ENCODE data around the gene KCNJ6.

The KCNJ6 gene

GRCh38 chr21:37862536-37862935 is 53.7 kb downstream of the KCNJ6 start:
- peak; percentile 80 for DNase-seq

- no peak for DNase-seq
These were observed 54.7 kb downstream of the KCNJ6 start for GRCh38 chr21:37861561-37861960.

GRCh38 chr21:37860416-37860815 is 55.8 kb downstream of the KCNJ6 start:
- DNase-seq: no peak

- DNase-seq: peak; percentile 53
These were observed 60.3 kb downstream of the KCNJ6 start for GRCh38 chr21:37855647-37856625.

GRCh38 chr21:37855271-37855646 is 61.0 kb downstream of the KCNJ6 start:
- no peak for DNase-seq

- peak; percentile 86 for DNase-seq
These were observed 66.7 kb downstream of the KCNJ6 start for GRCh38 chr21:37849506-37850102.

GRCh38 chr21:37848721-37849490 is 67.4 kb downstream of the KCNJ6 start:
- DNase-seq: no peak

GRCh38 chr21:37845535-37845934 is 70.7 kb downstream of the KCNJ6 start:
- DNase-seq: no peak

GRCh38 chr21:37843191-37843590 is 73.1 kb downstream of the KCNJ6 start:
- no peak for DNase-seq

GRCh38 chr21:37842163-37842919 is 73.9 kb downstream of the KCNJ6 start:
- DNase-seq: no peak

- DNase-seq: no peak
These were observed 78.9 kb downstream of the KCNJ6 start for GRCh38 chr21:37837381-37837780.

GRCh38 chr21:37835481-37835880 is 80.8 kb downstream of the KCNJ6 start:
- no peak for DNase-seq

- DNase-seq: no peak
These were observed 83.0 kb downstream of the KCNJ6 start for GRCh38 chr21:37833301-37833700.

- DNase-seq: peak; percentile 48
These were observed 86.8 kb downstream of the KCNJ6 start for GRCh38 chr21:37829447-37829846.

GRCh38 chr21:37828991-37829390 is 87.3 kb downstream of the KCNJ6 start:
- DNase-seq: no peak

GRCh38 chr21:37828556-37828955 is 87.7 kb downstream of the KCNJ6 start:
- DNase-seq: no peak

- no peak for DNase-seq
These were observed 88.3 kb downstream of the KCNJ6 start for GRCh38 chr21:37827913-37828312.

GRCh38 chr21:37821786-37822450 is 94.3 kb downstream of the KCNJ6 start:
- peak; percentile 42 for DNase-seq

- DNase-seq: no peak
These were observed 95.2 kb downstream of the KCNJ6 start for GRCh38 chr21:37821092-37821491.

GRCh38 chr21:37819372-37819771 is 96.9 kb downstream of the KCNJ6 start:
- DNase-seq: no peak

GRCh38 chr21:37817242-37817641 is 99.0 kb downstream of the KCNJ6 start:
- no peak for DNase-seq

- no peak for DNase-seq
These were observed 100.4 kb downstream of the KCNJ6 start for GRCh38 chr21:37815893-37816292.

All from kidney glomerular epithelial cell (primary cell).